HG03159 (cell line): ENCODE data around the gene IMP4.

Experiments
- ATAC-seq: cut with Tn5 transposase; IDR thresholded peaks from one replicate; pipeline ENCODE4 v1.9.1; 2021; ENCODE audit warnings: mild to moderate bottlenecking, moderate library complexity; ENCODE audit not compliant: unreplicated experiment

Gene IMP4

GRCh38 chr2:130355578-130356431 lies 13.1 kb downstream of the IMP4 start, which contains the start of gene PTPN18:
PTPN18 (plus strand) TSS chr2:130356056; CDS start chr2:130356108, 52 bp downstream.
- ATAC-seq: peak; percentile 80

- ATAC-seq: no peak
These were observed 15.2 kb downstream of the IMP4 start for GRCh38 chr2:130357864-130358263.

GRCh38 chr2:130358420-130359350 lies 16.0 kb downstream of the IMP4 start:
- no peak for ATAC-seq

- ATAC-seq: no peak
These were observed 16.8 kb downstream of the IMP4 start for GRCh38 chr2:130359466-130359865.

GRCh38 chr2:130363479-130363878 lies 20.8 kb downstream of the IMP4 start:
- ATAC-seq: no peak

GRCh38 chr2:130365075-130365474 lies 22.4 kb downstream of the IMP4 start:
- ATAC-seq: no peak

GRCh38 chr2:130365963-130366362 lies 23.3 kb downstream of the IMP4 start:
- no peak for ATAC-seq

GRCh38 chr2:130366720-130367119 lies 24.0 kb downstream of the IMP4 start:
- ATAC-seq: no peak

GRCh38 chr2:130368786-130369185 lies 26.1 kb downstream of the IMP4 start:
- no peak for ATAC-seq

- ATAC-seq: no peak
These were observed 26.7 kb downstream of the IMP4 start for GRCh38 chr2:130369311-130369964.

- ATAC-seq: no peak
These were observed 27.3 kb downstream of the IMP4 start for GRCh38 chr2:130369965-130370341.

- ATAC-seq: no peak
These were observed 27.8 kb downstream of the IMP4 start for GRCh38 chr2:130370490-130370889.

GRCh38 chr2:130371723-130372054 lies 29.0 kb downstream of the IMP4 start:
- peak; percentile 28 for ATAC-seq

- ATAC-seq: peak; percentile 66
These were observed 29.5 kb downstream of the IMP4 start for GRCh38 chr2:130372055-130372832.

- no peak for ATAC-seq
These were observed 30.4 kb downstream of the IMP4 start for GRCh38 chr2:130372833-130373807.

- no peak for ATAC-seq
These were observed 31.2 kb downstream of the IMP4 start for GRCh38 chr2:130373808-130374365.

GRCh38 chr2:130374587-130375290 lies 32.0 kb downstream of the IMP4 start:
- no peak for ATAC-seq
